SK-N-SH treated with all-trans-retinoic acid at 6 μM for 48 hours (cell line): ENCODE results near the gene TPR.
A peak's percentile ranks its signal among the peaks of the same experiment; 100 is the strongest.

Source experiments
- ATAC-seq: fragments of 200-7000 bp; cut with Tn5 transposase; 3 replicates; pipeline ENCODE4 v1.9.1; 2020; ENCODE audit warnings: mild to moderate bottlenecking, moderate library complexity
- ARNTL ChIP-seq: fragments of 450-650 bp; formaldehyde crosslinking; IDR thresholded peaks from 2 replicates; pipeline ENCODE4 v1.5.0; 2020; ENCODE audit warnings: low read depth, mild to moderate bottlenecking, moderate library complexity, borderline replicate concordance
- BACH2 ChIP-seq: fragments of 250-450 bp; sonication (Bioruptor Pico); IDR thresholded peaks from 2 replicates; pipeline ENCODE4 v1.9.0; 2021; ENCODE audit warnings: mild to moderate bottlenecking, borderline replicate concordance
- GLIS3 ChIP-seq: fragments of 250-450 bp; sonication (Bioruptor Pico); IDR thresholded peaks from 2 replicates; pipeline ENCODE4 v1.5.0; 2020; ENCODE audit warnings: mild to moderate bottlenecking, moderate library complexity
- ISL1 ChIP-seq: fragments of 250-450 bp; sonication (Bioruptor Pico); IDR thresholded peaks from 2 replicates; pipeline ENCODE4 v2.1.2; 2022; ENCODE audit warnings: mild to moderate bottlenecking, moderate library complexity
- OSR1 ChIP-seq: fragments of 250-450 bp; sonication (Bioruptor Pico); IDR thresholded peaks from 2 replicates; pipeline ENCODE4 v1.8.0; 2022; ENCODE audit warnings: moderate library complexity, mild to moderate bottlenecking, inconsistent platforms
- POU6F1 ChIP-seq: fragments of 250-450 bp; sonication (Bioruptor Pico); IDR thresholded peaks from 2 replicates; pipeline ENCODE4 v1.8.0; 2021; ENCODE audit warnings: low read depth, mild to moderate bottlenecking, moderate library complexity, borderline replicate concordance
- PPARA ChIP-seq: fragments of 250-450 bp; sonication (Bioruptor Pico); IDR thresholded peaks from 2 replicates; pipeline ENCODE4 v1.5.0; 2020; ENCODE audit warnings: mild to moderate bottlenecking, borderline replicate concordance
- RARB ChIP-seq: fragments of 250-450 bp; sonication (Bioruptor Pico); IDR thresholded peaks from 2 replicates; pipeline ENCODE4 v1.8.0; 2021; ENCODE audit warnings: mild to moderate bottlenecking, moderate library complexity
- TCF4 ChIP-seq: fragments of 250-450 bp; sonication (Bioruptor Pico); IDR thresholded peaks from 2 replicates; pipeline ENCODE4 v1.8.0; 2021; ENCODE audit warnings: mild to moderate bottlenecking, moderate library complexity, borderline replicate concordance
- TOX ChIP-seq: fragments of 250-450 bp; sonication (Bioruptor Pico); IDR thresholded peaks from 2 replicates; pipeline ENCODE4 v1.8.0; 2021; ENCODE audit warnings: mild to moderate bottlenecking, moderate library complexity, borderline replicate concordance
- ZFP3 ChIP-seq: fragments of 250-450 bp; sonication (Bioruptor Pico); IDR thresholded peaks from 2 replicates; pipeline ENCODE4 v1.5.0; 2020; ENCODE audit warnings: mild to moderate bottlenecking, moderate library complexity
- ZNF565 ChIP-seq: fragments of 450-650 bp; formaldehyde crosslinking; conservative IDR thresholded peaks from 2 replicates; pipeline ENCODE4 v1.5.0; 2020; ENCODE audit warnings: low read depth, mild to moderate bottlenecking, moderate library complexity
- ZNF70 ChIP-seq: fragments of 450-650 bp; formaldehyde crosslinking; IDR thresholded peaks from 2 replicates; pipeline ENCODE4 v1.5.0; 2020; ENCODE audit warnings: mild to moderate bottlenecking, moderate library complexity
- ZNF8 ChIP-seq: fragments of 450-650 bp; formaldehyde crosslinking; IDR thresholded peaks from 2 replicates; pipeline ENCODE4 v1.5.0; 2020; ENCODE audit warnings: mild to moderate bottlenecking, moderate library complexity
- TF ChIP-seq, protein P1 (sequence below): fragments of 250-450 bp; sonication (Bioruptor Pico); IDR thresholded peaks from 2 replicates; pipeline ENCODE4 v1.5.0; 2020; ENCODE audit warnings: mild to moderate bottlenecking, moderate library complexity
- TF ChIP-seq, protein P2 (sequence below): fragments of 250-450 bp; sonication (Bioruptor Pico); IDR thresholded peaks from 2 replicates; pipeline ENCODE4 v1.5.1; 2021; ENCODE audit warnings: mild to moderate bottlenecking, moderate library complexity

TPR gene

DNA sequence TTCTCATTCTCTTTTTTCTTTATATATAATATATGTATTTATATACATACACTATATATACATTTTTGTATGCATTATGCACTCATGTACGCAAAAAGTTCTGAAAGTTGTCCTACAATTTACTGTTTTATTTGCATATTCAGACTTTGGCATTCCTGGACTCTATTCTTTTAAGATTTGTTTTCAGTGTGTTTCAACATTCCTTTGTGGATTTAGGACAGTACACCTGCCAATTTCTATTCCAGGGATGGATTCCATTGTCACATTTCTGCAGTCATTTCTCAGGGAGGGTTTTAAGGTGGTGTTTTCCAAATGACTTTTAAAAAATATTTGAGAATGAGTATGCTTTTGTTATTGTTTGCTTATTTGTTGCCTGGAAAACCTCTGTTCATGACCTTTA lies 76.2 kb downstream of the TPR start:
- no peak for TF ChIP-seq ZNF565 (CRISPR knock-in tag)
- no peak for TF ChIP-seq OSR1 (CRISPR knock-in tag)
- TF ChIP-seq ARNTL = no peak
- TF ChIP-seq TOX (CRISPR knock-in tag) = no peak
- no peak for TF ChIP-seq TCF4
- TF ChIP-seq PPARA = no peak
- TF ChIP-seq ZNF8 (CRISPR knock-in tag) = no peak
- TF ChIP-seq BACH2 (CRISPR knock-in tag) = no peak
- no peak for TF ChIP-seq GLIS3 (CRISPR knock-in tag)
- TF ChIP-seq ISL1 (CRISPR knock-in tag) = no peak
- no peak for TF ChIP-seq POU6F1 (CRISPR knock-in tag)
- no peak for TF ChIP-seq ZNF70 (CRISPR knock-in tag)

DNA sequence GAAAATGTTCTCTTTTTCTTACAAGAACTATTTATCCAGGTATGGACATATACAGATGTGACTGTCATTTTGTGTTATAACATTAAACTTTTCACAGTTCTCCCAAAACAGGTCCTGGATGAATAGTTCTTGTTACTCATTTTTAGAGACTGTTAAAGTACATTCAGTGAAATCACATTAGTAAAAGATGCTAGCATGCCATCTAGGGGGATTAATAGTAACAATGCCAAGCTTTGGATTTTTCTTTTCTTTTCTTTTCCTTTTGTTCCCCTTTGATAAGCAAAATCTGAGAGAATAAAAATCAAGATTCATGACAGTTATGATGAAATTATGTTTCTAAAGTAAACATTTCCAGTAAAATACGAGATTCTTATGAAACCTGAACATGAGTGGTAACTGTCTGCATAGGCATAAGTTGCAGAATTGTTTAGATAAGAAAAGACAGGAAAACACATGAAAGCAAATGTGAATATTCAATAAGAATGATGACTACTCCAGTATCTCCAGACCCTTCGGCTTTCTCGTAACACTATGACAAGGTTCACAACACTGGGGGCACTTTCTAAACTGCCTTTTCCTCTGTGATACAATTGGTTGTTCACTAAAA lies 77.5 kb downstream of the TPR start:
- ATAC-seq = peak; percentile 57
- TF ChIP-seq TOX (CRISPR knock-in tag) = 0 out of 2 replicates have a peak, but pooled peaks have one; percentile 13
- TF ChIP-seq ZNF70 (CRISPR knock-in tag) = no peak
- TF ChIP-seq OSR1 (CRISPR knock-in tag) = no peak
- no peak for TF ChIP-seq ISL1 (CRISPR knock-in tag)

More for the DNA sequence above, 76.2 kb downstream of the TPR start:
- ATAC-seq = no peak

- ATAC-seq = peak; percentile 11; the same call in 1 of the 3 replicates
- no peak for TF ChIP-seq ZFP3 (CRISPR knock-in tag)
- TF ChIP-seq ISL1 (CRISPR knock-in tag) = no peak
- no peak for TF ChIP-seq POU6F1 (CRISPR knock-in tag)
- no peak for TF ChIP-seq GLIS3 (CRISPR knock-in tag)
- TF ChIP-seq ARNTL = no peak
- TF ChIP-seq RARB (CRISPR knock-in tag) = no peak
- TF ChIP-seq ZNF70 (CRISPR knock-in tag) = no peak
- TF ChIP-seq, protein P1, sequence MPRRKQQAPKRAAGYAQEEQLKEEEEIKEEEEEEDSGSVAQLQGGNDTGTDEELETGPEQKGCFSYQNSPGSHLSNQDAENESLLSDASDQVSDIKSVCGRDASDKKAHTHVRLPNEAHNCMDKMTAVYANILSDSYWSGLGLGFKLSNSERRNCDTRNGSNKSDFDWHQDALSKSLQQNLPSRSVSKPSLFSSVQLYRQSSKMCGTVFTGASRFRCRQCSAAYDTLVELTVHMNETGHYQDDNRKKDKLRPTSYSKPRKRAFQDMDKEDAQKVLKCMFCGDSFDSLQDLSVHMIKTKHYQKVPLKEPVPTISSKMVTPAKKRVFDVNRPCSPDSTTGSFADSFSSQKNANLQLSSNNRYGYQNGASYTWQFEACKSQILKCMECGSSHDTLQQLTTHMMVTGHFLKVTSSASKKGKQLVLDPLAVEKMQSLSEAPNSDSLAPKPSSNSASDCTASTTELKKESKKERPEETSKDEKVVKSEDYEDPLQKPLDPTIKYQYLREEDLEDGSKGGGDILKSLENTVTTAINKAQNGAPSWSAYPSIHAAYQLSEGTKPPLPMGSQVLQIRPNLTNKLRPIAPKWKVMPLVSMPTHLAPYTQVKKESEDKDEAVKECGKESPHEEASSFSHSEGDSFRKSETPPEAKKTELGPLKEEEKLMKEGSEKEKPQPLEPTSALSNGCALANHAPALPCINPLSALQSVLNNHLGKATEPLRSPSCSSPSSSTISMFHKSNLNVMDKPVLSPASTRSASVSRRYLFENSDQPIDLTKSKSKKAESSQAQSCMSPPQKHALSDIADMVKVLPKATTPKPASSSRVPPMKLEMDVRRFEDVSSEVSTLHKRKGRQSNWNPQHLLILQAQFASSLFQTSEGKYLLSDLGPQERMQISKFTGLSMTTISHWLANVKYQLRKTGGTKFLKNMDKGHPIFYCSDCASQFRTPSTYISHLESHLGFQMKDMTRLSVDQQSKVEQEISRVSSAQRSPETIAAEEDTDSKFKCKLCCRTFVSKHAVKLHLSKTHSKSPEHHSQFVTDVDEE (CRISPR knock-in tag) = no peak
- no peak for TF ChIP-seq OSR1 (CRISPR knock-in tag)
- no peak for TF ChIP-seq PPARA
- TF ChIP-seq ZNF8 (CRISPR knock-in tag) = no peak
These were observed 79.1 kb downstream of the TPR start, which contains the start of gene PRG4 for GRCh38 chr1:186295980-186296379. Gene PRG4 (plus strand): TSS chr1:186296279.

- ATAC-seq = no peak
- no peak for TF ChIP-seq OSR1 (CRISPR knock-in tag)
- TF ChIP-seq ISL1 (CRISPR knock-in tag) = no peak
- TF ChIP-seq, protein P1 (CRISPR knock-in tag) = no peak
- TF ChIP-seq ARNTL = no peak
- TF ChIP-seq RARB (CRISPR knock-in tag) = no peak
- TF ChIP-seq, protein P2, sequence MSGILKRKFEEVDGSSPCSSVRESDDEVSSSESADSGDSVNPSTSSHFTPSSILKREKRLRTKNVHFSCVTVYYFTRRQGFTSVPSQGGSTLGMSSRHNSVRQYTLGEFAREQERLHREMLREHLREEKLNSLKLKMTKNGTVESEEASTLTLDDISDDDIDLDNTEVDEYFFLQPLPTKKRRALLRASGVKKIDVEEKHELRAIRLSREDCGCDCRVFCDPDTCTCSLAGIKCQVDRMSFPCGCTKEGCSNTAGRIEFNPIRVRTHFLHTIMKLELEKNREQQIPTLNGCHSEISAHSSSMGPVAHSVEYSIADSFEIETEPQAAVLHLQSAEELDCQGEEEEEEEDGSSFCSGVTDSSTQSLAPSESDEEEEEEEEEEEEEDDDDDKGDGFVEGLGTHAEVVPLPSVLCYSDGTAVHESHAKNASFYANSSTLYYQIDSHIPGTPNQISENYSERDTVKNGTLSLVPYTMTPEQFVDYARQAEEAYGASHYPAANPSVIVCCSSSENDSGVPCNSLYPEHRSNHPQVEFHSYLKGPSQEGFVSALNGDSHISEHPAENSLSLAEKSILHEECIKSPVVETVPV (CRISPR knock-in tag) = no peak
- no peak for TF ChIP-seq PPARA
- TF ChIP-seq GLIS3 (CRISPR knock-in tag) = no peak
- no peak for TF ChIP-seq TCF4
These were observed 82.2 kb downstream of the TPR start for GRCh38 chr1:186292875-186293274.
